ENCODE data around the gene BCL11A.

The BCL11A gene

GRCh38 chr2:60405271-60405919 is 148.1 kb downstream of the BCL11A start:
- DNase-seq (ENCODE audit: low spot score), result no peak

All from GM03348 (cell line).